Mesenchymal stem cell (in vitro differentiated cells and primary cell): Measurements from ENCODE around the gene RANBP3.

Experiments
- DNase-seq: peaks from one replicate; pipeline ENCODE4 v3.0.0-alpha.2; 2013
- H2AFZ ChIP-seq: one replicate; pipeline ENCODE4 v1.6.1; 2013; ENCODE audit warnings: low read depth, mild to moderate bottlenecking, control low read depth, inconsistent platforms, low read length, moderate library complexity
- H2AK5ac ChIP-seq: 2 replicates; pipeline ENCODE4 v1.6.1; 2013; ENCODE audit warnings: low read length, moderate library complexity, mild to moderate bottlenecking, inconsistent platforms; ENCODE audit not compliant: severe bottlenecking
- H2BK120ac ChIP-seq: one replicate; pipeline ENCODE4 v1.6.1; 2013; ENCODE audit warnings: low read depth, mild to moderate bottlenecking, inconsistent platforms, low read length, moderate library complexity
- H2BK12ac ChIP-seq, 2 experiments: one replicate each; pipeline ENCODE4 v1.6.1; 2013; ENCODE audit warnings: inconsistent platforms in 2 of 2, low read length in 2 of 2, mild to moderate bottlenecking in 2 of 2, moderate library complexity in 2 of 2, control low read depth in 1 of 2
- H2BK15ac ChIP-seq: one replicate; pipeline ENCODE4 v1.6.1; 2013; ENCODE audit warnings: mild to moderate bottlenecking, low read depth, inconsistent platforms; ENCODE audit not compliant: poor library complexity, severe bottlenecking
- H2BK5ac ChIP-seq: 2 replicates; pipeline ENCODE4 v1.6.1; 2013; ENCODE audit warnings: low read depth, mild to moderate bottlenecking, low read length, control low read depth, inconsistent platforms; ENCODE audit not compliant: poor library complexity, severe bottlenecking
- H3K14ac ChIP-seq, 2 experiments: one replicate each; pipeline ENCODE4 v1.6.1; 2013; ENCODE audit warnings: inconsistent platforms in 2 of 2, low read length in 2 of 2, control low read depth in 1 of 2, mild to moderate bottlenecking in 1 of 2, moderate library complexity in 1 of 2
- H3K18ac ChIP-seq, 2 experiments: one replicate each; pipeline ENCODE4 v1.6.1; 2013; ENCODE audit warnings: inconsistent platforms in 2 of 2, low read length in 2 of 2, control low read depth in 1 of 2, low read depth in 1 of 2, mild to moderate bottlenecking in 1 of 2
- H3K23ac ChIP-seq, 2 experiments: one replicate each; pipeline ENCODE4 v1.6.1; 2013; ENCODE audit warnings: inconsistent platforms in 2 of 2, low read length in 2 of 2, mild to moderate bottlenecking in 2 of 2, moderate library complexity in 2 of 2, control low read depth in 1 of 2
- H3K27ac ChIP-seq: 2 replicates; pipeline ENCODE4 v1.5.1; 2013; ENCODE audit warnings: mild to moderate bottlenecking, moderate library complexity, low read length, control low read depth, inconsistent platforms; ENCODE audit not compliant: poor library complexity, severe bottlenecking
- H3K27me3 ChIP-seq, 2 experiments: 2 replicates each; pipeline versions ENCODE4 v1.6.1 to v1.7.0; 2013; ENCODE audit warnings: low read length in 2 of 2, mild to moderate bottlenecking in 2 of 2, moderate library complexity in 2 of 2, control low read depth in 1 of 2, inconsistent platforms in 1 of 2; ENCODE audit not compliant: control insufficient read depth in 1 of 2, insufficient read depth in 1 of 2
- H3K36me3 ChIP-seq, 2 experiments: 2 replicates each; pipeline versions ENCODE4 v1.6.1 to v1.7.0; 2013; ENCODE audit warnings: low read length in 2 of 2, control low read depth in 1 of 2, inconsistent platforms in 1 of 2, low read depth in 1 of 2, mild to moderate bottlenecking in 1 of 2; ENCODE audit not compliant: insufficient read depth in 2 of 2, control insufficient read depth in 1 of 2
- H3K4ac ChIP-seq, 2 experiments: one replicate each; pipeline ENCODE4 v1.6.1; 2013; ENCODE audit warnings: inconsistent platforms in 2 of 2, low read length in 2 of 2, mild to moderate bottlenecking in 2 of 2, moderate library complexity in 2 of 2, control low read depth in 1 of 2, low read depth in 1 of 2
- H3K4me1 ChIP-seq: 2 replicates; pipeline ENCODE4 v1.6.1; 2013; ENCODE audit warnings: low read depth, low read length, control low read depth; ENCODE audit not compliant: control insufficient read depth, insufficient read depth
- H3K4me2 ChIP-seq: 2 replicates; pipeline ENCODE4 v1.6.1; 2013; ENCODE audit warnings: low read length, mild to moderate bottlenecking, inconsistent platforms; ENCODE audit not compliant: poor library complexity, severe bottlenecking
- H3K4me3 ChIP-seq, 2 experiments: 2 replicates each; pipeline versions ENCODE4 v1.5.1 to v1.7.0; 2013; ENCODE audit warnings: low read length in 2 of 2, mild to moderate bottlenecking in 2 of 2, control low read depth in 1 of 2, low read depth in 1 of 2; ENCODE audit not compliant: insufficient read depth in 1 of 2
- H3K79me1 ChIP-seq: replicated peaks from 2 replicates; pipeline ENCODE4 v1.6.1; 2013; ENCODE audit warnings: mild to moderate bottlenecking, control low read depth, low read length, inconsistent platforms; ENCODE audit not compliant: poor library complexity, severe bottlenecking
- H3K9ac ChIP-seq: 2 replicates; pipeline ENCODE4 v1.7.0; 2013; ENCODE audit warnings: mild to moderate bottlenecking, low read length, moderate library complexity
- H3K9me3 ChIP-seq: 2 replicates; pipeline ENCODE4 v1.7.0; 2013; ENCODE audit warnings: mild to moderate bottlenecking, low read length; ENCODE audit not compliant: control insufficient read depth
- H4K8ac ChIP-seq: one replicate; pipeline ENCODE4 v1.6.1; 2013; ENCODE audit warnings: inconsistent platforms, mild to moderate bottlenecking, low read length, moderate library complexity
- H4K91ac ChIP-seq: one replicate; pipeline ENCODE4 v1.6.1; 2013; ENCODE audit warnings: mild to moderate bottlenecking, low read length, inconsistent platforms
- WGBS: methylation state at CpG from one replicate; pipeline ENCODE4 v1.1.7; 2013; ENCODE audit warnings: mixed read lengths; 5-methylcytosine and 5-hydroxymethylcytosine counted together

Gene RANBP3

GRCh38 chr19:5971714-5972354 is 6.1 kb downstream of the RANBP3 start:
- Histone ChIP-seq H4K91ac (no peak overlapping the region), H4K8ac (no peak overlapping the region), H3K14ac (no peak overlapping the region), H2BK12ac (no peak overlapping the region), H2AFZ (no peak overlapping the region), H2AK5ac (no peak overlapping the region), H3K9ac (no peak overlapping the region), H3K36me3 (peaks cover 26 to 33% of the 10 kb centered on the region in 2 experiments), H3K4ac (no peak overlapping the region), H3K79me1 (peaks cover 3% of the 10 kb centered on the region), H2BK120ac (no peak overlapping the region), H3K23ac (no peak overlapping the region), H2BK5ac (no peak overlapping the region), H3K27me3 (no peaks in the 10 kb centered on the region), H2BK15ac (no peak overlapping the region), H3K4me3 (no peak overlapping the region), H3K27ac (no peak overlapping the region), H3K9me3 (no peaks in the 10 kb centered on the region), H3K4me2 (no peak overlapping the region), H3K4me1 (peaks cover 27% of the 10 kb centered on the region), H3K18ac (no peak overlapping the region)
- no CpG with 5 or more reads among the region's 2 CpGs for WGBS
- DNase-seq = no peak

DNA sequence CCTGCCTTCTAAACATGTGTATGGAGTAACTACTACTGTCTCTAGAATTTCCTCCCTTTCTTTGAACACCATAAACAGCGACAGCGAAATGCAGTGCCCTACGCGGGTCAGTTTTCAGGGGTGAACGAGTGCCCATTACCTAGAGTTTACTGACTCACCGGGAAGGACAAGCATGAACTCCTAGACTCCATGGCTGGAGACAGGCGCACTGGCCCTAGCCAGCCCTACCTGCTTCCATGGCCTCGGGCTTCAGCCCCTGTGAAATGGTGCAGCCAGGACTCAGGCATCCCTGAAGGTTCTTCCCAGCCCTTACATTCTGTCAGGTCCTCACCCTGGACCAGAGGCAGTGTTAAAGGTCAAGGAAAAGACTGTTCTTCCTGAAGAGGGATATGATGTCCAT is 8.5 kb downstream of the RANBP3 start:
- H3K4me3 ChIP-seq = no peak overlapping the region
- H3K14ac ChIP-seq = no peak overlapping the region
- WGBS = 94% methylated on average over 8 of the region's 8 CpGs
- H2BK5ac ChIP-seq = no peak overlapping the region
- H3K79me1 ChIP-seq = peaks cover 6% of the 10 kb centered on the region
- no peak overlapping the region for H3K9ac ChIP-seq
- H4K91ac ChIP-seq = no peak overlapping the region
- H3K4ac ChIP-seq = no peak overlapping the region
- H2BK12ac ChIP-seq = no peak overlapping the region
- H3K23ac ChIP-seq = no peak overlapping the region
- no peak overlapping the region for H4K8ac ChIP-seq
- no peak overlapping the region for H2BK15ac ChIP-seq
- no peak overlapping the region for H3K4me2 ChIP-seq
- no peak overlapping the region for H2BK120ac ChIP-seq
- H3K27ac ChIP-seq = no peak overlapping the region
- peaks cover 32 to 36% of the 10 kb centered on the region in 2 experiments for H3K36me3 ChIP-seq
- H3K27me3 ChIP-seq = no peaks in the 10 kb centered on the region
- H3K9me3 ChIP-seq = no peaks in the 10 kb centered on the region
- H2AFZ ChIP-seq = no peak overlapping the region
- H3K4me1 ChIP-seq = peaks cover 21% of the 10 kb centered on the region
- H3K18ac ChIP-seq = no peak overlapping the region
- no peak overlapping the region for H2AK5ac ChIP-seq
- DNase-seq = no peak

DNA sequence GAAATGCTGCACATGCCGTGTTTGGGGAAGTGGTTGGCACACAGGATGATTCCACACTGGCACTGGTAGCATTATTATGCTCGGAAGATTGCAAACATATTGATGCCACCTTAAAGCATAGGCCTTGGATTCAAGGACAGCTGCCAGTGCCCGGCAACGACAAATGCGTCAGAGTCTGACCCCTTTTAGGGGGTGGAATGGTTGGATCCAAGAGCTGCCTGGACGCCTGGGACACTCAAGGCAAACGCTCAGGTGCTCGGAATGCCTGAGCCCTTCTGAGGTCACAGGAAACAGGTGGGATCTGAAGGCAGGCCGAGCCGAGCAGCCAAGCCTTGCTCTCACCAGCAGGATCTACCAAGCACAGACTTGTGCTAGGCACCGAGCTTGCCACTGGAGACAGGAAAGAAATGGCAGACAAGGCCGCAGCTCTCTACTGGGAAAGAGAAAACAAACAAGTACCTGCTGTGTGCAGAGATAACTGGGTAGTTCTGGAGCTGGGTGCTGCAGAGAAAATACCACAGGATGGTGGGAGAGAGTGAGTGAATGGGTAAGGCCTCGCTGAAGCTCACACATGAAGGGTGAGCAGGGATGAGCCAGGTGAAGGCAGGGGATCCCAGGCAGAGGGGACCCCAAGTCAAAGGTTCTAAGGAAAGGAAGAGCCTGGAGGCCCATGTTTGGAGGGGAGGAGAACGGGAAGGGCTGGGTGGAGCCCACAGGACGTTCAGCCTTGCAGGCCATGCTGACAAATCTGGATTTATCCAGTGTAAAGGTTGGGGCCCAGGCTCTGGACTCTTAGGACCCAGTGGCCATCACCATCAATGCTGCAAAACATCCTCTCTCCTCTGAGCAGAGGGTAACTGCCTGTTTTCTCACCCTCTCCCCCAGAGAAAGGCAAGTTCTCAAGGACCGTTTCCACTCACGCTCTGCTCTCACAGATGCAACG is 9.2 kb downstream of the RANBP3 start:
- Histone ChIP-seq H3K9ac (peak overlapping the region; percentile 61), H3K18ac (peak overlapping the region in 1 of 2 experiments; percentile 51), H2AK5ac (no peak overlapping the region), H3K4me3 (no peak overlapping the region), H2BK15ac (no peak overlapping the region), H2BK12ac (no peak overlapping the region), H3K14ac (no peak overlapping the region), H2BK120ac (no peak overlapping the region), H4K91ac (no peak overlapping the region), H3K36me3 (peaks cover 26 to 37% of the 10 kb centered on the region in 2 experiments), H3K23ac (peak overlapping the region in 1 of 2 experiments; percentile 49), H3K9me3 (no peaks in the 10 kb centered on the region), H2BK5ac (no peak overlapping the region), H3K27ac (peak overlapping the region; percentile 17), H4K8ac (peak overlapping the region; percentile 59), H2AFZ (no peak overlapping the region), H3K79me1 (peaks cover 8% of the 10 kb centered on the region), H3K4me1 (peaks cover 22% of the 10 kb centered on the region), H3K27me3 (no peaks in the 10 kb centered on the region), H3K4ac (peak overlapping the region in 1 of 2 experiments; percentile 69), H3K4me2 (no peak overlapping the region)
- 78% methylated on average over 18 of the region's 18 CpGs for WGBS
- no peak for DNase-seq

GRCh38 chr19:5967994-5968430 is 9.9 kb downstream of the RANBP3 start:
- Histone ChIP-seq H3K27ac (peak overlapping the region; percentile 17), H3K9ac (peak overlapping the region; percentile 61), H2AK5ac (no peak overlapping the region), H2BK12ac (no peak overlapping the region), H3K36me3 (peaks cover 20 to 33% of the 10 kb centered on the region in 2 experiments), H2BK5ac (no peak overlapping the region), H2BK15ac (no peak overlapping the region), H3K4ac (peak overlapping the region in 1 of 2 experiments; percentile 69), H3K4me3 (peak overlapping the region in 1 of 2 experiments; percentile 42), H2AFZ (no peak overlapping the region), H3K18ac (peak overlapping the region in 1 of 2 experiments; percentile 51), H4K91ac (no peak overlapping the region), H3K4me1 (peaks cover 23% of the 10 kb centered on the region), H2BK120ac (no peak overlapping the region), H3K9me3 (no peaks in the 10 kb centered on the region), H3K79me1 (peaks cover 8% of the 10 kb centered on the region), H3K27me3 (no peaks in the 10 kb centered on the region), H4K8ac (peak overlapping the region; percentile 59), H3K4me2 (no peak overlapping the region), H3K14ac (no peak overlapping the region), H3K23ac (peak overlapping the region in 1 of 2 experiments; percentile 49)
- peak; percentile 90 for DNase-seq
- 19% methylated on average over 10 of the region's 10 CpGs for WGBS
